ENCODE data around the gene TNPO1.
"Not testable (repeated sequence)": the region's sequence is repeated elsewhere in the genome, so short reads cannot be mapped to it uniquely, and the experiment has no call there.

The TNPO1 gene

GRCh38 chr5:72796001-72796400 lies 20.5 kb upstream of the TNPO1 start:
- no peak for TF ChIP-seq POLR2AphosphoS5 (IDR thresholded peaks at IDR 0.05; ENCODE audit: low read depth, low read length)
- TF ChIP-seq POLR2A (IDR thresholded peaks at IDR 0.05; ENCODE audit: low read depth, low read length) = no peak
- no peak for TF ChIP-seq TAF1 (IDR thresholded peaks at IDR 0.05; ENCODE audit: borderline replicate concordance, low read depth, low read length)
- FAIRE-seq = no peak

GRCh38 chr5:72799721-72800120 lies 16.7 kb upstream of the TNPO1 start:
- TF ChIP-seq POLR2AphosphoS5 (IDR thresholded peaks at IDR 0.05; ENCODE audit: low read depth, low read length) (no peak), POLR2A (IDR thresholded peaks at IDR 0.05; ENCODE audit: low read depth, low read length) (no peak), TAF1 (IDR thresholded peaks at IDR 0.05; ENCODE audit: borderline replicate concordance, low read depth, low read length) (no peak)
- DNase-seq (ENCODE audit: insufficient read length) (no peak), FAIRE-seq (no peak)

More at GRCh38 chr5:72796001-72796400, 20.5 kb upstream of the TNPO1 start:
- no peak for DNase-seq (ENCODE audit: insufficient read length)

DNA sequence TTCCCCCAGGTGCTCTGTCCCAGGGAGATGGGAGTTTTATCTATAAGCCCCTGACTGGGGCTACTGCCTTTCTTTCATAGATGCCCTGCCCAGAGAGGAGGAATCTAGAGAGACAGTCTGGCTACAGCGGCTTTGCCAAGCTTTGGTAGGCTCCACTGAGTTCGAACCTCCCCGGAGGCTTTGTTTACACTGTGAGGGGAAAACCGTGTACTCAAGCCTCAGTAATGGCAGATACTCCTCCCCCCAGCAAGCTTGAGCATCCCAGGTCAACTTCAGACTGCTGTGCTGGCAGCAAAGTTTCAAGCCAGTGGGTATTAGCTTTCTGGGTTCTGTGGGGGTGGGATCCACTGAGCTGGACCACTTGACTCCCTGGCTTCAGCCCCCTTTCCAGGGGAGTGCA lies 7.8 kb upstream of the TNPO1 start:
- not testable (repeated sequence) for FAIRE-seq; DNase-seq (ENCODE audit: insufficient read length)

DNA sequence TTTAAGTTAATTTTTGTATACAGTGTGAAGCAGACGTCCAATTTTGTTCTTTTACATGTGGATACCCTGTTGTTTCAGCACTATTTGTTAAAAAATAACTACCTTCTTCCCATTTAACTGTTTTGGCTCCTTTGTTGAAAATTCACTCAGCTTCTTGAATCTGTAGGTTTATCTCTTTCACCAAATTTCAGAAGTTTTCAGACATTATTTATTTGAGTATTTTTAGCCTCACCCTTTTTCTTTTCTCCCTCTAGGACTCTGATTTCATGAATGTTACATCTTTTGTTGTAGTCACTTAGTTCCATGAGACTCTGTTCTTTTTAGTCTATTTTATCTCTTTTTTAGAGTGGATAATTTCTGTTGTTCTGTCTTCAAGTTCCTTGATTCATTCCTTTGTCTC lies 4.6 kb upstream of the TNPO1 start:
- TF ChIP-seq POLR2AphosphoS5 (IDR thresholded peaks at IDR 0.05; ENCODE audit: low read depth, low read length) (no peak), TAF1 (IDR thresholded peaks at IDR 0.05; ENCODE audit: borderline replicate concordance, low read depth, low read length) (no peak)
- FAIRE-seq = no peak

DNA sequence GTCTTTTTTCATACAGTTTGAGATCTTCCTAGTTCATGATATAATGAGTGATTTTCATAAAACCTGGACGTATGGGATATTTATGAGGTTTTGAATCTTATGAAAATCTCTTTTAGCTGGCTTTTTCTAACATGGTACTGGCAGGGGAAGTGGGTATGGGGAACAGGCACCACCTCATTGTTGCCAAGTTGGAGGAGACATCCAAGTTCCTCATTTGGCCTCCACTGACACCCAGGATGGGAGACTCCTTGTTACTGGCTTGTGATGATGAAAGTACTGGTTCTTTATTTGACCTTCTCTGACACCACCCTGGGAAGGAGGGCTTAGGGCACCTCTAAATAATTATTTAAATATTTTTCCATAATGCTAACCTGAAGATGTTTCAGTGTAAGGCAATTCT lies 4.0 kb upstream of the TNPO1 start:
- FAIRE-seq = no peak
- no peak for TF ChIP-seq POLR2AphosphoS5 (IDR thresholded peaks at IDR 0.05; ENCODE audit: low read depth, low read length)
- TF ChIP-seq TAF1 (IDR thresholded peaks at IDR 0.05; ENCODE audit: borderline replicate concordance, low read depth, low read length) = no peak
- no peak for TF ChIP-seq POLR2A (IDR thresholded peaks at IDR 0.05; ENCODE audit: low read depth, low read length)

More for the DNA sequence above, 4.6 kb upstream of the TNPO1 start:
- no peak for DNase-seq (ENCODE audit: insufficient read length)

GRCh38 chr5:72814104-72814503 lies 2.4 kb upstream of the TNPO1 start:
- TF ChIP-seq TAF1 (IDR thresholded peaks at IDR 0.05; ENCODE audit: borderline replicate concordance, low read depth, low read length) (no peak), POLR2A (IDR thresholded peaks at IDR 0.05; ENCODE audit: low read depth, low read length) (no peak), POLR2AphosphoS5 (IDR thresholded peaks at IDR 0.05; ENCODE audit: low read depth, low read length) (no peak)
- FAIRE-seq (no peak), DNase-seq (ENCODE audit: insufficient read length) (no peak)

More for the DNA sequence above, 4.0 kb upstream of the TNPO1 start:
- no peak for DNase-seq (ENCODE audit: insufficient read length)

GRCh38 chr5:72814864-72815263 lies 1.6 kb upstream of the TNPO1 start:
- DNase-seq (ENCODE audit: insufficient read length) = no peak
- TF ChIP-seq POLR2A (IDR thresholded peaks at IDR 0.05; ENCODE audit: low read depth, low read length) (no peak), TAF1 (IDR thresholded peaks at IDR 0.05; ENCODE audit: borderline replicate concordance, low read depth, low read length) (no peak)
- FAIRE-seq = no peak

GRCh38 chr5:72815580-72816283 lies 729 bp upstream of the TNPO1 start:
- TF ChIP-seq POLR2AphosphoS5 (IDR thresholded peaks at IDR 0.05; ENCODE audit: low read depth, low read length) (no peak), POLR2A (IDR thresholded peaks at IDR 0.05; ENCODE audit: low read depth, low read length) (no peak), TAF1 (IDR thresholded peaks at IDR 0.05; ENCODE audit: borderline replicate concordance, low read depth, low read length) (no peak)
- FAIRE-seq = peak; percentile 63
- DNase-seq (ENCODE audit: insufficient read length) = peak; percentile 13

DNA sequence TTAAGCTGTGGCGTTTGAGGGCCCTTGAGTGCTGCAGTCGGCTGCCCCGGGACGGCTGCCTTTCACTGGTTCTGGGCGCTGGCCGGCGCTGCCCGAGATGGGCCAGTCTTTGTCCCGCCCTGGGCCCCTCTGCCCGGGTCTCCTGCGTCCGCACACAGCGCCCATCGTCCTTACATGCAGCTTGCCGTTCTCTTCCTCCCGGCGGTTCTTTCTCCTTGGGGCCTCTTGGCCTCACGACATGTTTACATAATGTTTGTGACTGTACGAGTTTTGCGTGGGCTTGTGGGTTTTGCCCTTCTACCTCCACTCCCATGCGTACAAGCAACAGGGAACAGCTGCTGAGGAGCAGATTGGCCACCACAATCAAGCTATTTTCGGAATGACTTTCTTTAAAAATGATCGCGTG lies 618 bp downstream of the TNPO1 start:
- FAIRE-seq (peak; percentile 92), DNase-seq (ENCODE audit: insufficient read length) (peak; percentile 25)
- no peak for TF ChIP-seq TAF1 (IDR thresholded peaks at IDR 0.05; ENCODE audit: borderline replicate concordance, low read depth, low read length)
- no peak for TF ChIP-seq POLR2A (IDR thresholded peaks at IDR 0.05; ENCODE audit: low read depth, low read length)
- TF ChIP-seq POLR2AphosphoS5 (IDR thresholded peaks at IDR 0.05; ENCODE audit: low read depth, low read length) = no peak

- FAIRE-seq = no peak
- no peak for DNase-seq (ENCODE audit: insufficient read length)
Observed at GRCh38 chr5:72817671-72818266, 1.3 kb downstream of the TNPO1 start.

GRCh38 chr5:72818866-72819534 lies 2.5 kb downstream of the TNPO1 start:
- DNase-seq (ENCODE audit: insufficient read length) (peak; percentile 8), FAIRE-seq (peak; percentile 89)
- TF ChIP-seq POLR2A (IDR thresholded peaks at IDR 0.05; ENCODE audit: low read depth, low read length) = no peak
- TF ChIP-seq TAF1 (IDR thresholded peaks at IDR 0.05; ENCODE audit: borderline replicate concordance, low read depth, low read length) = no peak
- TF ChIP-seq POLR2AphosphoS5 (IDR thresholded peaks at IDR 0.05; ENCODE audit: low read depth, low read length) = no peak

More at GRCh38 chr5:72817671-72818266, 1.3 kb downstream of the TNPO1 start:
- TF ChIP-seq POLR2A (IDR thresholded peaks at IDR 0.05; ENCODE audit: low read depth, low read length) (no peak), TAF1 (IDR thresholded peaks at IDR 0.05; ENCODE audit: borderline replicate concordance, low read depth, low read length) (no peak), POLR2AphosphoS5 (IDR thresholded peaks at IDR 0.05; ENCODE audit: low read depth, low read length) (no peak)

DNA sequence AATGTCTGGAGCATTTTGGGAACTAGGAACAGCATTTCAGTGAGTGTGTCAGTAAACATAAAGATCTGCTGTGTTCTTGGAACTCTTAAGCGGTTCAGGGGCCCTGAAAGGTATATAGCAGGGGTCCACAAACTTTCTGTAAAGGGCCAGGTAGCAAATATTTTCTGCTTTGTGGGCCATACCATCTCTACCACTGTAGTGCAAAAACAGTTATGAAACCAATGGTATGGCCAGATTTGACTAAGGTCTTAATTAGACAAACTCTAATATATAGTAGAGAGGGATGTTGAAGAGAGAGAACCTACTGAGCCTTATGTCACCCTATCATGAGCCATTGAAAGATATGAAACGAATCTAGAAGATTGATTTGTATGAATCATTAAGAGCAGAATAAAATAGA lies 5.3 kb downstream of the TNPO1 start:
- no peak for TF ChIP-seq TAF1 (IDR thresholded peaks at IDR 0.05; ENCODE audit: borderline replicate concordance, low read depth, low read length)
- TF ChIP-seq POLR2AphosphoS5 (IDR thresholded peaks at IDR 0.05; ENCODE audit: low read depth, low read length) = no peak
- TF ChIP-seq POLR2A (IDR thresholded peaks at IDR 0.05; ENCODE audit: low read depth, low read length) = no peak
- FAIRE-seq = no peak
- no peak for DNase-seq (ENCODE audit: insufficient read length)

All from GM12892 (cell line).